Measurements from ENCODE around the gene AQP2.

DNA sequence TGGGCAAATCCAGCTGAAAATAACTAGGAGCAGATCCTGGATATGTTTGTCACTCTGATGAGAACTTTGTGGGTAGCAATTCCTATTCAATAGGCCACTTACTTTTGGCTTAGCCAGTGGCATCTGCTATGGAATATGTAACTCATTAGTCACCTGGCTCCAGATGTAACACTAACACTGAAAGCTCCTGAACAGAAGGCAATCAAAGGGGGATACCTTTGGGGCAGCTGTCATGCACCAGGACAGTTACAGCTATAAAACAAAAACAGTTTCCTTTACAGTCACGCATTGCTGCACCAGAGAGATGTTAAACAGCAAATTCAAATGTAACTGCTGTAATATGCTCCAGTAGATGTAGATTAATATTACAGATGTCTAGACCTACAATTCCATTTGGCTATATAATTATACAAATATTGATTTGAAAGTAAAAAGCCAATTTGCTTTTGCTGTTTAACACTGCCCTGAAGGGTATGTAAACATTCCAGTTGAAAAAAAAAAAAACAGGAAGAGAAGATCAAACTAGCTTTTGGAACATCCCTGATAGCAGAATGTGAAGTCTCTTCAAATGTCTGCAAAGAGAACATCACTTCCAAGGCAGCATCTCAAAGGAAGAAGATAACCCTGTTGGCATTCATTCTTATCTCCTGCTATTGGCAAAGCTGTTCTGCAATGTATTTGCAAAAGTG is 56.4 kb downstream of the AQP2 start:
- TF ChIP-seq, protein P1, sequence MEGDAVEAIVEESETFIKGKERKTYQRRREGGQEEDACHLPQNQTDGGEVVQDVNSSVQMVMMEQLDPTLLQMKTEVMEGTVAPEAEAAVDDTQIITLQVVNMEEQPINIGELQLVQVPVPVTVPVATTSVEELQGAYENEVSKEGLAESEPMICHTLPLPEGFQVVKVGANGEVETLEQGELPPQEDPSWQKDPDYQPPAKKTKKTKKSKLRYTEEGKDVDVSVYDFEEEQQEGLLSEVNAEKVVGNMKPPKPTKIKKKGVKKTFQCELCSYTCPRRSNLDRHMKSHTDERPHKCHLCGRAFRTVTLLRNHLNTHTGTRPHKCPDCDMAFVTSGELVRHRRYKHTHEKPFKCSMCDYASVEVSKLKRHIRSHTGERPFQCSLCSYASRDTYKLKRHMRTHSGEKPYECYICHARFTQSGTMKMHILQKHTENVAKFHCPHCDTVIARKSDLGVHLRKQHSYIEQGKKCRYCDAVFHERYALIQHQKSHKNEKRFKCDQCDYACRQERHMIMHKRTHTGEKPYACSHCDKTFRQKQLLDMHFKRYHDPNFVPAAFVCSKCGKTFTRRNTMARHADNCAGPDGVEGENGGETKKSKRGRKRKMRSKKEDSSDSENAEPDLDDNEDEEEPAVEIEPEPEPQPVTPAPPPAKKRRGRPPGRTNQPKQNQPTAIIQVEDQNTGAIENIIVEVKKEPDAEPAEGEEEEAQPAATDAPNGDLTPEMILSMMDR (conservative IDR thresholded peaks at IDR 0.05; ENCODE audit: low read length): no peak
- TF ChIP-seq EZH2phosphoT487 (IDR thresholded peaks at IDR 0.05; ENCODE audit: borderline replicate concordance): no peak
